ENCODE measurements around the gene ROBO1.

GRCh38 chr3:79233431-79234060 lies 534.3 kb downstream of the ROBO1 start:
- TF ChIP-seq EZH2 (IDR thresholded peaks at IDR 0.05; ENCODE audit: borderline replicate concordance, low read depth, low read length, severe bottlenecking) (no peak), POLR2A (IDR thresholded peaks at IDR 0.05; ENCODE audit: low read depth, low read length) (no peak)
- TF ChIP-seq, protein P1, sequence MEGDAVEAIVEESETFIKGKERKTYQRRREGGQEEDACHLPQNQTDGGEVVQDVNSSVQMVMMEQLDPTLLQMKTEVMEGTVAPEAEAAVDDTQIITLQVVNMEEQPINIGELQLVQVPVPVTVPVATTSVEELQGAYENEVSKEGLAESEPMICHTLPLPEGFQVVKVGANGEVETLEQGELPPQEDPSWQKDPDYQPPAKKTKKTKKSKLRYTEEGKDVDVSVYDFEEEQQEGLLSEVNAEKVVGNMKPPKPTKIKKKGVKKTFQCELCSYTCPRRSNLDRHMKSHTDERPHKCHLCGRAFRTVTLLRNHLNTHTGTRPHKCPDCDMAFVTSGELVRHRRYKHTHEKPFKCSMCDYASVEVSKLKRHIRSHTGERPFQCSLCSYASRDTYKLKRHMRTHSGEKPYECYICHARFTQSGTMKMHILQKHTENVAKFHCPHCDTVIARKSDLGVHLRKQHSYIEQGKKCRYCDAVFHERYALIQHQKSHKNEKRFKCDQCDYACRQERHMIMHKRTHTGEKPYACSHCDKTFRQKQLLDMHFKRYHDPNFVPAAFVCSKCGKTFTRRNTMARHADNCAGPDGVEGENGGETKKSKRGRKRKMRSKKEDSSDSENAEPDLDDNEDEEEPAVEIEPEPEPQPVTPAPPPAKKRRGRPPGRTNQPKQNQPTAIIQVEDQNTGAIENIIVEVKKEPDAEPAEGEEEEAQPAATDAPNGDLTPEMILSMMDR (IDR thresholded peaks at IDR 0.05; ENCODE audit: extremely low read depth in 1 of 2, insufficient read depth in 1 of 2, low read depth in 1 of 2, low read length in 2 of 2) = no peak

All from endothelial cell of umbilical vein (primary cell).